A549 (cell line): ENCODE measurements around the gene RAB19. TPM values are rescaled to one million over a fixed set of nuclear protein-coding genes. Genes with fewer than 3 reads are reported as not detected.

ENCODE experiments used
- ATAC-seq, 2 experiments: fragments of 200-7000 bp in 1 of 2; fragments of >200 bp in 1 of 2; cut with Nextera tagmentation in 1 of 2; cut with Tn5 transposase in 1 of 2; 3 replicates each; pipeline versions ENCODE4 v1.8.0 to v1.9.1; 2018 to 2020; ENCODE audit warnings: mild to moderate bottlenecking in 1 of 2, moderate library complexity in 1 of 2
- CTCF ChIA-PET: fragments of 300-600 bp; sonication (Branson Sonifier 250); formaldehyde crosslinking; extraction: SDS; loops from one replicate; lab custom pipeline; 2021; ENCODE audit warnings: antibody characterized with exemption, inconsistent platforms; lab: Yijun Ruan, JAX
- POLR2A ChIA-PET: fragments of 350-600 bp; formaldehyde crosslinking; extraction: SDS; loops from one replicate; lab custom pipeline; 2021; ENCODE audit warnings: antibody characterized with exemption, inconsistent platforms; lab: Yijun Ruan, JAX
- DNase-seq, 2 experiments: peaks; one replicate each; pipeline versions ENCODE4 v3.0.0 to v3.0.0-alpha.2; 2011 to 2016; ENCODE audit warnings: low read depth in 1 of 2, low spot score in 1 of 2
- FAIRE-seq: peaks from 2 replicates; lab custom pipeline; 2011; peaks lifted over from hg19 to GRCh38; lab: Jason Lieb, UNC
- H3K27ac ChIP-seq, 2 experiments: fragments of >200 bp; sonication (Bioruptor Twin); formaldehyde crosslinking; 3 replicates each; pipeline ENCODE4 v1.5.1; 2016 to 2017
- H3K4me1 ChIP-seq: fragments of >200 bp; sonication (Bioruptor Twin); formaldehyde crosslinking; 3 replicates; pipeline ENCODE4 v1.6.1; 2016
- H3K4me2 ChIP-seq: fragments of >200 bp; sonication (Bioruptor Twin); formaldehyde crosslinking; 3 replicates; pipeline ENCODE4 v1.6.1; 2016
- H3K4me3 ChIP-seq: fragments of >200 bp; sonication (Bioruptor Twin); formaldehyde crosslinking; 3 replicates; pipeline ENCODE4 v1.5.1; 2016
- H3K9me3 ChIP-seq: fragments of >200 bp; sonication (Bioruptor Twin); formaldehyde crosslinking; 3 replicates; pipeline ENCODE4 v1.6.1; 2016
- CEBPB ChIP-seq, 2 experiments: fragments of >200 bp in 1 of 2; sonication (Bioruptor Twin) in 1 of 2; formaldehyde crosslinking in 1 of 2; IDR thresholded peaks; 2 replicates each; pipeline ENCODE4 v1.6.1; 2012 to 2016
- CHD2 ChIP-seq: fragments of 150-350 bp; IDR thresholded peaks from 2 replicates; pipeline ENCODE4 v1.6.1; 2014; ENCODE audit warnings: low read length; ENCODE audit not compliant: partially characterized antibody
- CHD4 ChIP-seq: fragments of 200-600 bp; sonication (generic); IDR thresholded peaks from 2 replicates; pipeline ENCODE4 v1.6.1; 2016; ENCODE audit warnings: antibody characterized with exemption, mild to moderate bottlenecking, borderline replicate concordance
- EHF ChIP-seq: fragments of 250-450 bp; sonication (Bioruptor Pico); IDR thresholded peaks from 2 replicates; pipeline ENCODE4 v1.5.0; 2020; ENCODE audit warnings: mild to moderate bottlenecking
- EHMT2 ChIP-seq: fragments of 200-600 bp; sonication (generic); IDR thresholded peaks from 2 replicates; pipeline ENCODE4 v1.6.1; 2016; ENCODE audit warnings: antibody characterized with exemption, low read depth, mild to moderate bottlenecking, moderate library complexity
- EP300 ChIP-seq, 2 experiments: fragments of >200 bp; sonication (Bioruptor Twin); formaldehyde crosslinking; IDR thresholded peaks; 2 replicates in 1 of 2; 3 replicates in 1 of 2; pipeline ENCODE4 v1.6.1; 2016 to 2017
- ESRRA ChIP-seq: fragments of 150-350 bp; IDR thresholded peaks from 2 replicates; pipeline ENCODE4 v1.6.1; 2014; ENCODE audit warnings: mild to moderate bottlenecking, low read length, borderline replicate concordance
- FOSL2 ChIP-seq, 2 experiments: fragments of 450-650 bp in 1 of 2; fragments of >200 bp in 1 of 2; sonication (Bioruptor Twin) in 1 of 2; formaldehyde crosslinking; IDR thresholded peaks; 2 replicates each; pipeline versions ENCODE4 v1.5.0 to v1.6.1; 2016 to 2020; ENCODE audit warnings: mild to moderate bottlenecking in 1 of 2, moderate library complexity in 1 of 2
- FOXS1 ChIP-seq: fragments of 250-450 bp; sonication (Bioruptor Pico); IDR thresholded peaks from 2 replicates; pipeline ENCODE4 v1.5.0; 2020; ENCODE audit warnings: mild to moderate bottlenecking, moderate library complexity
- HDAC2 ChIP-seq: fragments of 200-600 bp; sonication (generic); IDR thresholded peaks from 2 replicates; pipeline ENCODE4 v1.6.1; 2016
- HEYL ChIP-seq: fragments of 250-450 bp; sonication (Bioruptor Pico); IDR thresholded peaks from 2 replicates; pipeline ENCODE4 v1.8.0; 2021; ENCODE audit warnings: mild to moderate bottlenecking, moderate library complexity
- HOXB13 ChIP-seq: fragments of 250-450 bp; sonication (Bioruptor Pico); IDR thresholded peaks from 2 replicates; pipeline ENCODE4 v1.5.0; 2020; ENCODE audit warnings: low read depth, mild to moderate bottlenecking, moderate library complexity
- JUN ChIP-seq, 2 experiments: fragments of >200 bp; sonication (Bioruptor Twin); formaldehyde crosslinking; IDR thresholded peaks; 2 replicates in 1 of 2; 3 replicates in 1 of 2; pipeline ENCODE4 v1.6.1; 2016 to 2017
- KDM1A ChIP-seq: fragments of 200-600 bp; sonication (generic); IDR thresholded peaks from 2 replicates; pipeline ENCODE4 v1.6.1; 2016; ENCODE audit warnings: low read depth, mild to moderate bottlenecking
- KDM5A ChIP-seq: fragments of 200-600 bp; sonication (generic); IDR thresholded peaks from 2 replicates; pipeline ENCODE4 v1.6.1; 2016; ENCODE audit warnings: antibody characterized with exemption, mild to moderate bottlenecking
- MAFK ChIP-seq: fragments of 450-650 bp; IDR thresholded peaks from 2 replicates; pipeline ENCODE4 v1.6.1; 2014; ENCODE audit not compliant: partially characterized antibody
- POLR2A ChIP-seq: IDR thresholded peaks from 2 replicates; pipeline ENCODE4 v1.6.1; 2012; ENCODE audit warnings: mild to moderate bottlenecking, low read length
- RAD21 ChIP-seq, 2 experiments: fragments of >200 bp in 1 of 2; sonication (Bioruptor Twin) in 1 of 2; formaldehyde crosslinking in 1 of 2; IDR thresholded peaks in 1 of 2; conservative IDR thresholded peaks in 1 of 2; 2 replicates in 1 of 2; 3 replicates in 1 of 2; pipeline ENCODE4 v1.6.1; 2012 to 2018; ENCODE audit warnings: inconsistent platforms in 1 of 2
- RARB ChIP-seq: fragments of 250-450 bp; sonication (Bioruptor Pico); IDR thresholded peaks from 2 replicates; pipeline ENCODE4 v1.8.0; 2021; ENCODE audit warnings: mild to moderate bottlenecking, moderate library complexity
- RCOR1 ChIP-seq: fragments of 150-350 bp; IDR thresholded peaks from 2 replicates; pipeline ENCODE4 v1.6.1; 2014; ENCODE audit warnings: antibody characterized with exemption, low read length, low read depth
- RFX5 ChIP-seq: fragments of 450-650 bp; IDR thresholded peaks from 2 replicates; pipeline ENCODE4 v1.7.1; 2014; ENCODE audit warnings: antibody characterized with exemption, mild to moderate bottlenecking, moderate library complexity
- SMC3 ChIP-seq: fragments of >200 bp; sonication (Bioruptor Twin); formaldehyde crosslinking; IDR thresholded peaks from 3 replicates; pipeline ENCODE4 v1.6.1; 2018; ENCODE audit warnings: inconsistent platforms
- SREBF2 ChIP-seq: fragments of 450-650 bp; IDR thresholded peaks from 2 replicates; pipeline ENCODE4 v1.6.1; 2014; ENCODE audit warnings: mild to moderate bottlenecking, moderate library complexity
- ZC3H11A ChIP-seq: fragments of 450-650 bp; IDR thresholded peaks from 2 replicates; pipeline ENCODE4 v1.6.1; 2014; ENCODE audit warnings: antibody characterized with exemption, mild to moderate bottlenecking
- ZFP36 ChIP-seq: fragments of 450-650 bp; IDR thresholded peaks from 2 replicates; pipeline ENCODE4 v1.6.1; 2014; ENCODE audit warnings: borderline replicate concordance; ENCODE audit not compliant: partially characterized antibody
- ZSCAN20 ChIP-seq: fragments of 250-450 bp; sonication (Bioruptor Pico); IDR thresholded peaks from 2 replicates; pipeline ENCODE4 v1.8.0; 2022; ENCODE audit warnings: mild to moderate bottlenecking, moderate library complexity
- WGBS: methylation state at CpG from one replicate; pipeline ENCODE4 v1.1.6; 2017; ENCODE audit errors: missing lambda C conversion rate; 5-methylcytosine and 5-hydroxymethylcytosine counted together
- polyA plus RNA-seq, 4 experiments: library from polyadenylated mRNA; depleted of rRNA in 3 of 4; stranded (reverse); fragments of >200 nt; fragmentation: RNase III in 1 of 4; extraction: RNeasy Plus Mini Kit Qiagen cat#74134 plus additional on column Dnase treatment in 1 of 4; gene quantifications; 2 replicates in 3 of 4; 3 replicates in 1 of 4; pipeline ENCODE4 v1.2.3, GENCODE V29; 2011 to 2017
- TF ChIP-seq, protein P1 (sequence below): fragments of >200 bp; sonication (Bioruptor Twin); formaldehyde crosslinking; IDR thresholded peaks from 2 replicates; pipeline ENCODE4 v1.6.1; 2016
- TF ChIP-seq, protein P2 (sequence below): IDR thresholded peaks from 2 replicates; pipeline ENCODE4 v1.6.1; 2012; ENCODE audit warnings: low read depth, borderline replicate concordance

The RAB19 gene
- polyA plus RNA-seq, 2 of the 4 experiments (the other 2 are of a cell fraction), result not detected

DNA sequence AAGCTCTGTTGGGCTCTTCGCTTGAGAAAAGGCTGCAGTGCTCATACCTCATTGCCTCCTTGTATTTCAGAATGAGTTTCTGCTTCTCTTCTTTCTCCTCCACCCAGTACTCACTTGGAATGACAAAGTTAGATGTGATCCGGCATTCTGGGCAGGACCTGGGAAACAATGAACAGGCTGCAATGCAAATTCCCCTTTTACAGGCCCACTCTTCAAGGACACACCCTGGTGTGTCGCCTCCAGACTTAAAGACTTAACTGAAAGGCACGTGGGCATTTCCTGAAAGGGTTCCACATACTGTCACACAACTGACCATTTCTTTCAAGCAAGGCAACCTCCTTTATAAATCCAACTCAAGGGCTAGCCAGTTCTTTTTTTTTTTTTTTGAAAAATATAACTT is 51.9 kb downstream of the RAB19 start:
- POLR2A ChIA-PET, result no interaction called here

DNA sequence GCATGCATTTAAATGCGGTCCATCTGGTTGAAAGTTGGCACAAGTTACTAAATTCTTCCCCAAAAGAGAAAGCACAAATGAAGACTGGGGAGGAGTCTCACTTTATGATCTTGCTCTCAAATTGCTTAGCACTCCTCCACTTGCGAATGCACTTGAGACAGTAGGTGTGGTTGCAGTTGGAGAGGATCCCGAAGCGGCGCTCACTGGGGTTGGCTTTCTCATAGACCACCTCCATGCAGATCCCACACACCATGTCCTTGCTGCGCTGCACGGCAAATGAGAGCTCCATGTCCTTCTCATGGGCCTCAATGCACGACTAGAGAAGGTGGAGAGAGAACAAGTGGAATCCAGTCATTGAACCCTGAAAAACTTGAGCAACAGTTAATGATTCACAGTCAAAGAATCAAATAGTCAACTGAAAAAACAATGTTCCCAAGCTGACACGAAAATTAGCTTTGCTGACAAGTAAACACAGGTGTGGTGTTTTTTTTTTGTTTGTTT is 52.7 kb downstream of the RAB19 start:
- Histone ChIP-seq H3K4me1 (no peaks in the 10 kb centered on the region), H3K4me2 (no peak overlapping the region), H3K9me3 (no peaks in the 10 kb centered on the region), H3K4me3 (no peak overlapping the region), H3K27ac (no peak overlapping the region)
- DNase-seq (no peak), ATAC-seq (no peak), FAIRE-seq (no peak)
- 87% methylated on average over 9 of the region's 9 CpGs for WGBS
- CTCF ChIA-PET, result interaction anchor here (0.6 to 1.1 kb wide), 2 partner anchors 98 to 963 kb away, joined by 3 to 4 read pairs; no protein-coding TSS in a partner anchor
- POLR2A ChIA-PET, result no interaction called here
- TF ChIP-seq ZC3H11A (no peak), RARB (CRISPR knock-in tag) (no peak), EHMT2 (no peak), HEYL (CRISPR knock-in tag) (no peak), RAD21 (conservative IDR thresholded peaks at IDR 0.05 in 1 of 2, IDR thresholded peaks at IDR 0.05 in 1 of 2) (no peak), JUN (IDR thresholded peaks at IDR 0.05) (no peak), RCOR1 (no peak), ESRRA (no peak), ZFP36 (no peak), CEBPB (IDR thresholded peaks at IDR 0.05) (no peak), HDAC2 (no peak), RFX5 (no peak)
- TF ChIP-seq, protein P1, sequence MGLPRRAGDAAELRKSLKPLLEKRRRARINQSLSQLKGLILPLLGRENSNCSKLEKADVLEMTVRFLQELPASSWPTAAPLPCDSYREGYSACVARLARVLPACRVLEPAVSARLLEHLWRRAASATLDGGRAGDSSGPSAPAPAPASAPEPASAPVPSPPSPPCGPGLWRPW, result no peak

More for the DNA sequence above, 51.9 kb downstream of the RAB19 start:
- no peak overlapping the region for H3K4me3 ChIP-seq
- whole genome bisulfite sequencing, result 92% methylated on average over 4 of the region's 4 CpGs
- H3K9me3 ChIP-seq, result no peaks in the 10 kb centered on the region
- H3K4me2 ChIP-seq, result no peak overlapping the region
- DNase-seq (no peak), FAIRE-seq (no peak)
- TF ChIP-seq CHD4, result no peak
- no peak for TF ChIP-seq POLR2A
- no peak for TF ChIP-seq MAFK
- TF ChIP-seq SREBF2, result no peak
- TF ChIP-seq KDM1A, result no peak
- no peak for TF ChIP-seq FOSL2 (IDR thresholded peaks at IDR 0.05)
- TF ChIP-seq FOSL2 (CRISPR knock-in tag; IDR thresholded peaks at IDR 0.05), result no peak
- TF ChIP-seq HOXB13 (CRISPR knock-in tag), result no peak
- TF ChIP-seq RAD21 (conservative IDR thresholded peaks at IDR 0.05 in 1 of 2, IDR thresholded peaks at IDR 0.05 in 1 of 2), result no peak
- no peak for TF ChIP-seq CHD2
- no peak for TF ChIP-seq FOXS1 (CRISPR knock-in tag)
- TF ChIP-seq, protein P1, result no peak
- TF ChIP-seq SMC3, result no peak
- TF ChIP-seq, protein P2, sequence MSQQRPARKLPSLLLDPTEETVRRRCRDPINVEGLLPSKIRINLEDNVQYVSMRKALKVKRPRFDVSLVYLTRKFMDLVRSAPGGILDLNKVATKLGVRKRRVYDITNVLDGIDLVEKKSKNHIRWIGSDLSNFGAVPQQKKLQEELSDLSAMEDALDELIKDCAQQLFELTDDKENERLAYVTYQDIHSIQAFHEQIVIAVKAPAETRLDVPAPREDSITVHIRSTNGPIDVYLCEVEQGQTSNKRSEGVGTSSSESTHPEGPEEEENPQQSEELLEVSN, result no peak
- no peak for TF ChIP-seq ZFP36
- no peak for TF ChIP-seq EP300 (IDR thresholded peaks at IDR 0.05)
- TF ChIP-seq ZSCAN20 (CRISPR knock-in tag), result no peak
- no peak for TF ChIP-seq KDM5A
- no peak for TF ChIP-seq EHF (CRISPR knock-in tag)
- TF ChIP-seq, all 56 proteins: peak for 0
- CTCF ChIA-PET, result interaction anchor here (0.5 to 1.1 kb wide), 4 partner anchors 14 to 99 kb away, joined by 3 to 4 read pairs (median 3); no protein-coding TSS in a partner anchor
- Histone ChIP-seq H3K27ac (no peak overlapping the region), H3K4me1 (no peaks in the 10 kb centered on the region)
- no peak for ATAC-seq
